Astrocyte (in vitro differentiated cells and primary cell): ENCODE data around the gene WDR37. TPM values are rescaled to one million over a fixed set of nuclear protein-coding genes. Genes with fewer than 3 reads are reported as not detected.
"Not testable (repeated sequence)": the region's sequence is repeated elsewhere in the genome, so short reads cannot be mapped to it uniquely, and the experiment has no call there.

Source experiments
- DNase-seq: peaks from one replicate; pipeline ENCODE4 v3.0.0-alpha.2; 2010; ENCODE audit warnings: low read depth
- FAIRE-seq: peaks from 2 replicates; lab custom pipeline; 2011; peaks lifted over from hg19 to GRCh38; lab: Jason Lieb, UNC
- H2AFZ ChIP-seq: 2 replicates; pipeline ENCODE4 v1.6.0; 2012; ENCODE audit warnings: low read depth, low read length, inconsistent platforms
- H3K27ac ChIP-seq: 2 replicates; pipeline ENCODE4 v1.5.1; 2011; ENCODE audit warnings: low read depth, low read length, inconsistent platforms
- H3K27me3 ChIP-seq: 2 replicates; pipeline ENCODE4 v1.6.0; 2011; ENCODE audit warnings: low read length, inconsistent platforms; ENCODE audit not compliant: insufficient read depth
- H3K36me3 ChIP-seq: 2 replicates; pipeline ENCODE4 v1.5.1; 2011; ENCODE audit warnings: low read length, inconsistent platforms; ENCODE audit not compliant: insufficient read depth
- H3K4me1 ChIP-seq: 2 replicates; pipeline ENCODE4 v1.5.1; 2011; ENCODE audit warnings: low read length, inconsistent platforms; ENCODE audit not compliant: insufficient read depth
- H3K4me2 ChIP-seq: 2 replicates; pipeline ENCODE4 v1.6.0; 2012; ENCODE audit warnings: low read length, inconsistent platforms
- H3K4me3 ChIP-seq: 2 replicates; pipeline ENCODE4 v1.5.1; 2011; ENCODE audit warnings: low read depth, mild to moderate bottlenecking, low read length, inconsistent platforms; ENCODE audit not compliant: insufficient read depth
- H3K79me2 ChIP-seq: 2 replicates; pipeline ENCODE4 v1.6.0; 2012; ENCODE audit warnings: mild to moderate bottlenecking, low read length, inconsistent platforms; ENCODE audit not compliant: insufficient read depth
- H3K9ac ChIP-seq: 2 replicates; pipeline ENCODE4 v1.6.0; 2012; ENCODE audit warnings: mild to moderate bottlenecking, low read length, inconsistent platforms
- H3K9me3 ChIP-seq: 2 replicates; pipeline ENCODE4 v1.5.1; 2012; ENCODE audit warnings: low read depth, mild to moderate bottlenecking, low read length, inconsistent platforms; ENCODE audit not compliant: insufficient read depth
- H4K20me1 ChIP-seq: 2 replicates; pipeline ENCODE4 v1.6.0; 2012; ENCODE audit warnings: low read length, inconsistent platforms; ENCODE audit not compliant: insufficient read depth
- H3K27ac Mint-ChIP-seq: one replicate; pipeline ENCODE4 v1.8.0; 2021; ENCODE audit warnings: mild to moderate bottlenecking, mixed read lengths; ENCODE audit not compliant: unreplicated experiment
- H3K27me3 Mint-ChIP-seq: one replicate; pipeline ENCODE4 v1.8.0; 2021; ENCODE audit warnings: low read depth, mixed read lengths; ENCODE audit not compliant: unreplicated experiment
- H3K36me3 Mint-ChIP-seq: one replicate; pipeline ENCODE4 v1.8.0; 2021; ENCODE audit warnings: low read depth, mixed read lengths; ENCODE audit not compliant: unreplicated experiment
- H3K4me1 Mint-ChIP-seq: one replicate; pipeline ENCODE4 v1.8.0; 2021; ENCODE audit warnings: low read depth, mixed read lengths; ENCODE audit not compliant: unreplicated experiment
- H3K4me3 Mint-ChIP-seq: one replicate; pipeline ENCODE4 v1.8.0; 2021; ENCODE audit warnings: mild to moderate bottlenecking, moderate library complexity, mixed read lengths; ENCODE audit not compliant: unreplicated experiment
- H3K9me3 Mint-ChIP-seq: one replicate; pipeline ENCODE4 v1.8.0; 2021; ENCODE audit warnings: mild to moderate bottlenecking, mixed read lengths; ENCODE audit not compliant: unreplicated experiment
- EZH2 ChIP-seq: IDR thresholded peaks from 2 replicates; pipeline ENCODE4 v1.6.1; 2012; ENCODE audit warnings: mild to moderate bottlenecking, low read length, inconsistent platforms; ENCODE audit not compliant: insufficient read depth
- total RNA-seq: library from RNA; stranded (reverse); gene quantifications from 2 replicates; pipeline ENCODE4 v1.2.1, GENCODE V29; 2021
- TF ChIP-seq, protein P1 (sequence below): IDR thresholded peaks from 2 replicates; pipeline ENCODE4 v1.5.1; 2011; ENCODE audit warnings: low read depth, mild to moderate bottlenecking, inconsistent platforms, low read length, moderate library complexity; ENCODE audit not compliant: insufficient read depth

The WDR37 gene
- total RNA-seq, 1 donor from 2014 or later = 22.8 TPM

DNA sequence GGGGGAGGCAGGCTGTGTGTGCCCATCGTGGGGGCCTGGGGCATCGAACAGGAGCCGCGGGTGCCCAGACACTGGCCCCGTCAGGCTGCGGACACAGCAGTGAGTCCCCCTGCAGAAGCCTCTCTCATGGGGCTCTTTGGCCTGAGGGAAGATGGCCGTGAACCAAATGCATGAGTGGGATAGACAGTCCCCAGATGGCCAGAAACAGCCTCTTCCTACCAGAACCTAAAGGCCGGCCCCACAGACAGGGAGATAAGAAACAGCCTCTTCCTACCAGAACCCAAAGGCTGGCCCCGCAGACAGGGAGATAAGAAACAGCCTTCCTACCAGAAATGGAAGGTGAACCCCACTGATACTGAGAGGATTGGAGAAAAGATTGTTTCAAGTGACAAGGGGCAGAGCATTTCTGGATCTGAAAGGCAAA lies 47.1 kb upstream of the WDR37 start:
- H4K20me1 ChIP-seq = peaks cover 61% of the 10 kb centered on the region
- no peak overlapping the region for H3K4me3 ChIP-seq
- H3K27ac Mint-ChIP-seq = no peak overlapping the region
- DNase-seq = no peak
- no peaks in the 10 kb centered on the region for H3K4me1 ChIP-seq
- H3K27ac ChIP-seq = no peak overlapping the region
- H3K4me2 ChIP-seq = no peak overlapping the region
- H3K9ac ChIP-seq = no peak overlapping the region
- FAIRE-seq = no peak
- H3K36me3 ChIP-seq = peaks cover 76% of the 10 kb centered on the region
- H3K79me2 ChIP-seq = peaks cover 40% of the 10 kb centered on the region
- H3K4me1 Mint-ChIP-seq = no peaks in the 10 kb centered on the region
- no peaks in the 10 kb centered on the region for H3K27me3 ChIP-seq
- no peaks in the 10 kb centered on the region for H3K9me3 ChIP-seq
- H3K27me3 Mint-ChIP-seq = no peaks in the 10 kb centered on the region
- H3K4me3 Mint-ChIP-seq = no peak overlapping the region
- H2AFZ ChIP-seq = no peak overlapping the region
- no peaks in the 10 kb centered on the region for H3K9me3 Mint-ChIP-seq
- no peak for TF ChIP-seq EZH2
- TF ChIP-seq, protein P1, sequence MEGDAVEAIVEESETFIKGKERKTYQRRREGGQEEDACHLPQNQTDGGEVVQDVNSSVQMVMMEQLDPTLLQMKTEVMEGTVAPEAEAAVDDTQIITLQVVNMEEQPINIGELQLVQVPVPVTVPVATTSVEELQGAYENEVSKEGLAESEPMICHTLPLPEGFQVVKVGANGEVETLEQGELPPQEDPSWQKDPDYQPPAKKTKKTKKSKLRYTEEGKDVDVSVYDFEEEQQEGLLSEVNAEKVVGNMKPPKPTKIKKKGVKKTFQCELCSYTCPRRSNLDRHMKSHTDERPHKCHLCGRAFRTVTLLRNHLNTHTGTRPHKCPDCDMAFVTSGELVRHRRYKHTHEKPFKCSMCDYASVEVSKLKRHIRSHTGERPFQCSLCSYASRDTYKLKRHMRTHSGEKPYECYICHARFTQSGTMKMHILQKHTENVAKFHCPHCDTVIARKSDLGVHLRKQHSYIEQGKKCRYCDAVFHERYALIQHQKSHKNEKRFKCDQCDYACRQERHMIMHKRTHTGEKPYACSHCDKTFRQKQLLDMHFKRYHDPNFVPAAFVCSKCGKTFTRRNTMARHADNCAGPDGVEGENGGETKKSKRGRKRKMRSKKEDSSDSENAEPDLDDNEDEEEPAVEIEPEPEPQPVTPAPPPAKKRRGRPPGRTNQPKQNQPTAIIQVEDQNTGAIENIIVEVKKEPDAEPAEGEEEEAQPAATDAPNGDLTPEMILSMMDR = no peak
- H3K36me3 Mint-ChIP-seq = peaks cover 33% of the 10 kb centered on the region

DNA sequence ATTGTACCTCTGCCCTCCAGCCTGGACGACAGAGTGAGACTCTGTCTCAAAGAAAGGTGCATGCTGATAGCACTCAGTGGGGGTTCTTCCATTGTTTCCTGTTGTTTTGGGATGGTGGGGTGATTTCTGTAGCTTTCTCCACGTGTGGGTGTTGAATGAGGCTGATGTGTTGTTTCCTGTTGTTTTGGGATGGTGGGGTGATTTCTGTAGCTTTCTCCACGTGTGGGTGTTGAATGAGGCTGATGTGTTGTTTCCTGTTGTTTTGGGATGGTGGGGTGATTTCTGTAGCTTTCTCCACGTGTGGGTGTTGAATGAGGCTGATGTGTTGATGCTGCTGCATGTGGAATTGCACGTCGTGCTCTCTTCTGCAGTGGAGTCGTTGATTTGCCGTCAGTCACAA lies 46.2 kb upstream of the WDR37 start:
- H3K4me1 ChIP-seq, H3K9me3 ChIP-seq, FAIRE-seq, H3K27ac ChIP-seq, DNase-seq, H3K9ac ChIP-seq, H3K4me2 ChIP-seq, H3K27me3 ChIP-seq, H3K4me1 Mint-ChIP-seq, H3K9me3 Mint-ChIP-seq, H2AFZ ChIP-seq, H3K4me3 ChIP-seq, H3K4me3 Mint-ChIP-seq, H3K27ac Mint-ChIP-seq, H3K27me3 Mint-ChIP-seq: not testable (repeated sequence)
- Histone ChIP-seq H3K79me2 (peaks cover 31% of the 10 kb centered on the region), H4K20me1 (peaks cover 56% of the 10 kb centered on the region), H3K36me3 (peaks cover 76% of the 10 kb centered on the region)
- peaks cover 36% of the 10 kb centered on the region for H3K36me3 Mint-ChIP-seq

GRCh38 chr10:1010703-1011102 lies 45.5 kb upstream of the WDR37 start:
- Mint-ChIP-seq H3K27ac (no peak overlapping the region), H3K9me3 (no peaks in the 10 kb centered on the region), H3K27me3 (no peaks in the 10 kb centered on the region), H3K4me3 (no peak overlapping the region), H3K36me3 (peaks cover 34% of the 10 kb centered on the region), H3K4me1 (no peaks in the 10 kb centered on the region)
- peaks cover 73% of the 10 kb centered on the region for H3K36me3 ChIP-seq
- DNase-seq = no peak
- H3K27ac ChIP-seq = no peak overlapping the region
- no peaks in the 10 kb centered on the region for H3K4me1 ChIP-seq
- H3K27me3 ChIP-seq = no peaks in the 10 kb centered on the region
- TF ChIP-seq, protein P1 = no peak
- H3K4me2 ChIP-seq = no peak overlapping the region
- no peak overlapping the region for H3K4me3 ChIP-seq
- peaks cover 26% of the 10 kb centered on the region for H3K79me2 ChIP-seq
- no peak for FAIRE-seq
- H3K9me3 ChIP-seq = no peaks in the 10 kb centered on the region
- H2AFZ ChIP-seq = no peak overlapping the region
- peaks cover 55% of the 10 kb centered on the region for H4K20me1 ChIP-seq
- no peak overlapping the region for H3K9ac ChIP-seq
